Prostate gland (tissue), 2 donors: Measurements from ENCODE around the gene CRPPA. TPM values are rescaled to one million over a fixed set of nuclear protein-coding genes. Genes with fewer than 3 reads are reported as not detected.

Source experiments
- DNase-seq: peaks from one replicate; pipeline ENCODE4 v3.0.0-alpha.2; 2019; ENCODE audit warnings: low spot score
- H3K27ac ChIP-seq, 2 donors: fragments of 200-600 bp; sonication (generic); 2 replicates each; pipeline ENCODE4 v1.5.1; 2017 to 2019
- H3K27me3 ChIP-seq: fragments of 200-600 bp; sonication (generic); replicated peaks from 2 replicates; pipeline ENCODE4 v1.5.1; 2019; ENCODE audit not compliant: insufficient read depth
- H3K36me3 ChIP-seq, 2 donors: fragments of 200-600 bp; sonication (generic); 1 replicate in 1 of 2; 2 replicates in 1 of 2; pipeline versions ENCODE4 v1.5.1 to v1.8.1; 2017 to 2019
- H3K4me1 ChIP-seq: fragments of 200-600 bp; sonication (generic); replicated peaks from 2 replicates; pipeline ENCODE4 v1.5.1; 2019
- H3K4me3 ChIP-seq, 2 donors: fragments of 200-600 bp; sonication (generic); 2 replicates each; pipeline ENCODE4 v1.5.1; 2017 to 2019
- H3K9me3 ChIP-seq: fragments of 200-600 bp; sonication (generic); 2 replicates; pipeline ENCODE4 v1.5.1; 2017
- CTCF ChIP-seq, 4 experiments: fragments of 200-600 bp in 2 of 4; fragments of 450-650 bp in 2 of 4; sonication (generic) in 2 of 4; IDR thresholded peaks; 1 replicate in 3 of 4; 2 replicates in 1 of 4; pipeline ENCODE4 v1.5.1; 2016 to 2019; ENCODE audit warnings: antibody characterized with exemption in 4 of 4, mild to moderate bottlenecking in 2 of 4, moderate library complexity in 2 of 4
- POLR2A ChIP-seq: fragments of 450-650 bp; IDR thresholded peaks from one replicate; pipeline ENCODE4 v1.6.1; 2016; ENCODE audit warnings: antibody characterized with exemption, mild to moderate bottlenecking
- POLR2AphosphoS5 ChIP-seq: sonication (generic); formaldehyde crosslinking; IDR thresholded peaks from one replicate; pipeline ENCODE4 v1.6.1; 2017; ENCODE audit warnings: antibody characterized with exemption
- WGBS: methylation state at CpG from one replicate; pipeline ENCODE4 v1.1.5; 2018; 5-methylcytosine and 5-hydroxymethylcytosine counted together
- intact Hi-C: fragments of 100-400 bp; cut with DNase I; formaldehyde crosslinking; loops from one replicate; pipeline ENCODE4 v1.14.2; 2022
- total RNA-seq, 2 donors: library from RNA; depleted of rRNA; stranded (reverse); fragments of >200 nt; gene quantifications; one replicate each; pipeline ENCODE4 v1.1.0, GENCODE V29; 2016

CRPPA gene
- total RNA-seq, 2 donors from 2014 or later: 1.6 to 3.7 TPM

- no peak overlapping the region for H3K4me3 ChIP-seq
- H3K36me3 ChIP-seq: no peaks in the 10 kb centered on the region
- WGBS: 97% methylated on average over 1 of the region's 1 CpG
- H3K9me3 ChIP-seq: no peaks in the 10 kb centered on the region
- DNase-seq: no peak
- H3K27me3 ChIP-seq: no peaks in the 10 kb centered on the region
- TF ChIP-seq CTCF (IDR thresholded peaks at IDR 0.05) (no peak), POLR2A (no peak), POLR2AphosphoS5 (no peak)
- no peak overlapping the region for H3K27ac ChIP-seq
- intact Hi-C loops: loop anchor here (10.0 kb wide), 1 partner anchor 132 kb away; no protein-coding TSS in a partner anchor
- H3K4me1 ChIP-seq: no peaks in the 10 kb centered on the region
Observed at GRCh38 chr7:16432425-16432731, 11.0 kb upstream of the CRPPA start.

GRCh38 chr7:16431646-16432424, 10.5 kb upstream of the CRPPA start:
- TF ChIP-seq POLR2AphosphoS5 (no peak), POLR2A (no peak), CTCF (IDR thresholded peaks at IDR 0.05) (peak; percentile 12 to 57 (median 44))
- intact Hi-C loops: loop anchor here (10.0 kb wide), 1 partner anchor 133 kb away; no protein-coding TSS in a partner anchor
- peak; percentile 15 for DNase-seq
- no peaks in the 10 kb centered on the region for H3K27me3 ChIP-seq
- no peaks in the 10 kb centered on the region for H3K36me3 ChIP-seq
- H3K27ac ChIP-seq: no peak overlapping the region
- H3K9me3 ChIP-seq: no peaks in the 10 kb centered on the region
- H3K4me3 ChIP-seq: no peak overlapping the region
- WGBS: 90% methylated on average over 2 of the region's 2 CpGs
- no peaks in the 10 kb centered on the region for H3K4me1 ChIP-seq

- intact Hi-C loops: loop anchor here (10.0 kb wide), 1 partner anchor 135 kb away; no protein-coding TSS in a partner anchor
- Histone ChIP-seq H3K27ac (no peak overlapping the region), H3K4me1 (no peaks in the 10 kb centered on the region), H3K36me3 (no peaks in the 10 kb centered on the region), H3K9me3 (no peaks in the 10 kb centered on the region), H3K27me3 (no peaks in the 10 kb centered on the region), H3K4me3 (no peak overlapping the region)
- 96% methylated on average over 3 of the region's 3 CpGs for WGBS
- no peak for TF ChIP-seq CTCF (IDR thresholded peaks at IDR 0.05)
- TF ChIP-seq POLR2A: no peak
- no peak for TF ChIP-seq POLR2AphosphoS5
- DNase-seq: no peak
Observed at GRCh38 chr7:16430133-16430532, 8.8 kb upstream of the CRPPA start.

GRCh38 chr7:16428672-16429071, 7.3 kb upstream of the CRPPA start:
- intact Hi-C loops: no loop called here
- H3K9me3 ChIP-seq: no peaks in the 10 kb centered on the region
- TF ChIP-seq POLR2A (no peak), CTCF (IDR thresholded peaks at IDR 0.05) (no peak), POLR2AphosphoS5 (no peak)
- no peak overlapping the region for H3K4me3 ChIP-seq
- no peaks in the 10 kb centered on the region for H3K36me3 ChIP-seq
- no peaks in the 10 kb centered on the region for H3K27me3 ChIP-seq
- 61% methylated on average over 2 of the region's 2 CpGs for WGBS
- H3K27ac ChIP-seq: no peak overlapping the region
- H3K4me1 ChIP-seq: no peaks in the 10 kb centered on the region
- no peak for DNase-seq

- Histone ChIP-seq H3K4me1 (no peaks in the 10 kb centered on the region), H3K4me3 (no peak overlapping the region), H3K9me3 (no peaks in the 10 kb centered on the region), H3K36me3 (no peaks in the 10 kb centered on the region), H3K27ac (no peak overlapping the region), H3K27me3 (no peaks in the 10 kb centered on the region)
- DNase-seq: no peak
- no peak for TF ChIP-seq CTCF (IDR thresholded peaks at IDR 0.05)
- no peak for TF ChIP-seq POLR2A
- TF ChIP-seq POLR2AphosphoS5: no peak
- intact Hi-C loops: no loop called here
Observed at GRCh38 chr7:16428182-16428581, 6.8 kb upstream of the CRPPA start.
